Bone marrow (tissue), 2 donors: Measurements from ENCODE around the gene SUGCT.

Experiments used
- DNase-seq, 2 donors: peaks; one replicate each; lab custom pipeline; 2025; lab: John Stamatoyannopoulos, UW

The SUGCT gene

GRCh38 chr7:40723829-40724228, 589.0 kb downstream of the SUGCT start:
- no peak for DNase-seq

DNA sequence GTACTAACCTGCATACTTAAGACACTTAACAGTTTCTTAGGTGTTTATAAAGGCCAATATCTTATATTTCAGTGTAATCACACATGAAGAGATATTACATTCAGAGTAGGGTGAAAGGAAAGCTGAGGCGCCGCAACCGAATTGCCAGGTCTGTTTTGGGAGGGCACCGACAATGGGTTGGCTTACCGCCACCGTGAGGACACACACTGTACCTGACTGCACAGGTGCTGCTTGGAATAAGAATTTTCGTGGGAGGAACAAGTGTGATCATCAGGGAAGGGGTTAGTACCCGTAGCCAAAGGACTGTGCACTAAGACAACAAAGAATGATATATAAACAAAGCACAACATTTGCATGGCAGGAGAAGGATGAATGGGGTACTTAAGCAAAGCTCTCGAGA, 591.8 kb downstream of the SUGCT start:
- DNase-seq, result no peak

DNA sequence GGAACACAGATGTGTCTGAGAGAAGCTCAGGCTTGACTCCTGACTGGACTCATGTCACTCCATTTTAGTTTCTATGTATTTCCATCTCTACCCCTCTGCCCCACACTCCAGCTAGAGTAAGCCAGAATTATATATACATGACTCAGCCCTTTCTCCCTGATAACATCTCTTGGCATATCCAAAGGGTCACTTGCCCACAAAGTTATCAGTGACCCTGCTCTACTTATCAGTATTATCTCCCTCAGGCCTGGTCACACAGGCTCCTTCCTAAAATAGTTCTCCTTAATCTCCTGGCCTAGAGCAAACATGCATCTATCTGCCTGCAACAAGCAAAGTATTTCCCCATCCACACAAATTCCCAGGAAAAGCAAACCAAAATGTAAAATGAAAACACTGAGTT, 598.3 kb downstream of the SUGCT start:
- no peak for DNase-seq

DNA sequence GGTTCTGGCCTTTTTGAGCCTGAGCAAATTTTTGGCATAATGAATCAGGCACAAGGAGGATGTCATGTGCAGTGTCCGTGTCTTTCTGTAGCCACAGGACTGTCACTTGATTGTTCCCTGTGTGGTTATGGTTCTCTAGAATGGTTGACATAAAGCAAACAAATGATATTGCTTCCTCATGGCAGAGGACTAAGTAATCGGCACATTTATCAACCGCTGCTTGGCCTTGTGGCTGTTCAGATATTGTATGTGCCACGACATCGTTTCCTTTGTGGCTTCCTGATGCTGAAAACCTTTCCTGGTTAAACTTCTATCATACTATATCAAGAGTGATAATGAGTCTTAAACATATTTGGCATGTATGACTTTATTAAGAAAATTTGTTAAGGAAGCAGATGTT, 598.8 kb downstream of the SUGCT start:
- DNase-seq, result no peak

GRCh38 chr7:40739257-40739656, 604.5 kb downstream of the SUGCT start:
- DNase-seq, result no peak

- DNase-seq, result no peak
Measured at GRCh38 chr7:40742270-40742669, 607.5 kb downstream of the SUGCT start.

- DNase-seq, result no peak
Measured at GRCh38 chr7:40746841-40747556, 612.2 kb downstream of the SUGCT start.

- no peak for DNase-seq
Measured at GRCh38 chr7:40747856-40748255, 613.1 kb downstream of the SUGCT start.

- DNase-seq, result no peak
Measured at GRCh38 chr7:40749877-40750276, 615.1 kb downstream of the SUGCT start.

DNA sequence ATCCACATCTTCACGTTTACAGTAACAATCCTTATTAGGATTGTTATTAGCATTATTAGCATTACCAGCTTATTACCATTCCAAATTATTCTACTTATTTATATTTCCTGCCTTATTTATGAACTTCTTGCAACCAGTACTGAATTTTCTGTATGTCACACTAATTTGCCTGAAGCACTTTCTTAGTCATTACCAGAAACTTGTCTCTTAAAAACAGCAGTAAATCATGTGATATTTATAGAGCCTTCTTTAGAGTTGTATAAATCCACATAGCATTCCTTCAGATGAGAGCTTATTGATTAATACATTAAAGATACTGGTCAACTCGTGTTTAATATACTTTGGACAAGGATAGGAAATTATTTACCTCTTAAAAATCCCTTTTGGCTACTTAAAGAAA, 618.6 kb downstream of the SUGCT start:
- DNase-seq, result no peak

- no peak for DNase-seq
Measured at GRCh38 chr7:40755438-40755837, 620.6 kb downstream of the SUGCT start.

DNA sequence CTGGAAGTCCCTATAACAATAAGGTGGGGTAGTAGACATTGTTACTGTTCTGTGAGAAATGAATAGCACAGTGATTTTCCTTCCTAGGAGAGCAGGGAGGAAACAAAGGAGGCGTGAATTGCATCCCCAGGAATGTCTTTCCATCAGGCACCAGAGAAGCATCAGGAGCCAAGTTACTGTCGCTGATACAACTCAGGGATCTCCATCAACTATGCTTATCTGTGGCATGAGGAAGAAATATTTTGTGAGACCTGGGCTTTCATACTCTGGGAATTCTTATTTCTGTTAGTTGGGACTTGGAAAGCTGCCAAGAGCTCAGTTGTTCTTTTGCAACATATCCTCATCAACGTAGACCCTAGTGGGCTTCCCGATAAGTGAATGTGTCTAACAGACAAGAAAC, 622.3 kb downstream of the SUGCT start:
- DNase-seq, result no peak

DNA sequence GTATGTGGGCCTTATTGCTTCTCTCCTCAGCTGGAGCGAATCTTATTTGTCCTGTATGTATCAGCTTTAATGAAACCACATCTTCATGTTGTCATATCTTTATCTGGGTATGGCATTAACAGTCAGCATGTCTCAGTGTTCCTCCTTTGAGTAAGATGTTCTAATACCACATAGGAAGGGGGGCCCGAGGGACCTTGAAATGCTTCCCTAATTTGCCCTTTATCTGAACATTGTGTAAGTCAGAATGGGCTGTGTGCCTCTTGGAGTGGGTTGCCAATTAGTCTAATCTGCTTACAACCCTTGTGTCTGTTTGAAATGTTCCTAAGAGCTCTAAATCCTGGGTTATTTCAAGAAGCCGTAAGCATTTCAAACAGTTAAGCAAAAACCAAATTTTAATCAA, 623.8 kb downstream of the SUGCT start:
- DNase-seq, result no peak

DNA sequence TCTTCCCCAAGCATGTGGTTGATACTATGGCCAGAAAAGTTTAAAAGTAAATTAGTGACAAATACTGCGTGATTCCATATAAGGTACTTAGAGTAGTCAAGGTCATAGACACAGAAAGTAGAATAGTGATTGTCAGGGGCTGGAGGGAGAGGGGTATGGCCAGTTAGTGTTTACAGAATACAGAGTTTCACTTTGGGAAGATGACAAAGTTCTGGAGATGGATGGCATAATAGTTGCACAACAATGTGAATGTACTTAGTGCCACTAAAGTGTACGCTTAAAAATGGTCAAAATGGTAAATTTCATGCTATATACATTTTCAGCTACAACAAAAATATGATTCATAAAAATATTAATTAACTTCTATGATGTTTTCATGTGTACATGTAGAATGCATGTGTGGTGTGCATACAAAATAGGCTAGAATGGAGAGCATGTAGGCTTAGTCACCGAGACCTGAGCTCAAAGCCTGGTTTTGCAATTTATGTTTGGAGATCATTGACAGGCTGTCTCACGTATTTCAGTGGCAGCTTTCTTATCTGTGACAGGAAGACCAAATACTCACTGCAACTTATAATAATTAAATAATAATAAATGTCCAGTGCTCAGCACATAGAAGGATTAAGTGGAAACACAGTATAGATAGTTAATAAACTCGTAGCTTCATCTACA, 625.6 kb downstream of the SUGCT start:
- no peak for DNase-seq

GRCh38 chr7:40760987-40761386, 626.2 kb downstream of the SUGCT start:
- no peak for DNase-seq

GRCh38 chr7:40761762-40762560, 627.2 kb downstream of the SUGCT start:
- DNase-seq, result no peak

GRCh38 chr7:40763319-40764287, 628.8 kb downstream of the SUGCT start:
- no peak for DNase-seq

GRCh38 chr7:40765639-40766038, 630.8 kb downstream of the SUGCT start:
- no peak for DNase-seq

DNA sequence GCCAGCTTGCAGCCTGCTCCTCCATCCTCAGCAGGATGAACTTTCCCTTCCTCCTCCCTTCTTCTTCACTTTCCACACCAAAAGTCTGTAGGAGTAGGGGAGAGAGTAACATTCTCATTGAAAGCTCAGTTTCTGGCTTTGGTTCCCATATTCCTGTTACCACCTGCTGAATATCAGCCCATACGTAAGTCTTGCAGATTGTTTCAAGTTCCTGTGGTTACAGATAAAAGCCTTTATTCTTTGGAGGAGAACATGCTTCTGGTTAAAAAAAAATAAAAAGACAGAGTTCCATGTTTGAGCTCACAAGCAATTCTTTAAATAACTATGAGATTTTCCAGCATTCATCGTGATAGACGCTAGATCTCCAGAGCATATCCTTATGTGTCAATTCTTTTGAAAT, 637.3 kb downstream of the SUGCT start:
- no peak for DNase-seq

DNA sequence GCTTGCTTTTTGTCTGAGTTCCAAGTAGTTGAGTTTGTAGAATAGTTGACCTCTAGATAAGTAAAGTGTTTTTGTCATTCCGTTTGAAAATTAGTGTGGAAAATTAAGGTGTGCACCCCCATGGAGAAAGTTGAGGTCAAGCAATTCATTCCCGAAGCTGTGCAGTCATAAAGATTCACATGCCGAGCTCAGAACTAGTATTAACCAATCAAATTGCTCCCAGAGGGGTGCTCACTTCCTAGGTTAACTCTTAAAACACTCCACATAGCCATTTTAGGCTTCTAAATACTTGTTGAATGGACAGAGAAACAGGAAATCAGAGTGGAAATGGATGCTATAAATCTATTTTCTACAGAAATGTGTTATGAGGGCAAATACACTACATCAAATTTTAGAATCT, 638.9 kb downstream of the SUGCT start:
- no peak for DNase-seq

- DNase-seq, result no peak
Measured at GRCh38 chr7:40775877-40776276, 641.1 kb downstream of the SUGCT start.
